Endothelial cell of umbilical vein (primary cell): ENCODE data around the gene PAQR4. TPM values are rescaled to one million over a fixed set of nuclear protein-coding genes. Genes with fewer than 3 reads are reported as not detected.

Experiments used
- BruUV-seq: library from RNA; stranded (reverse); fragments of 400-500 nt; replicated peaks from 2 replicates; lab custom pipeline; 2021; lab: Mats Ljungman, UMichigan
- CTCF ChIA-PET: fragments of 300-600, 350-600 bp; sonication (Branson Sonifier 250); formaldehyde crosslinking; loops from one replicate; lab custom pipeline; 2021; ENCODE audit warnings: antibody characterized with exemption, inconsistent platforms; lab: Charles Lee
- POLR2A ChIA-PET: fragments of 300-600, 350-600 bp; sonication (Branson Sonifier 250); formaldehyde crosslinking; loops from one replicate; lab custom pipeline; 2021; ENCODE audit warnings: antibody characterized with exemption, inconsistent platforms; lab: Charles Lee
- DNase-seq: peaks from one replicate; pipeline ENCODE4 v3.0.0-alpha.2; 2011; ENCODE audit warnings: low read depth, low spot score
- FAIRE-seq: peaks from 2 replicates; lab custom pipeline; 2011; peaks lifted over from hg19 to GRCh38; lab: Jason Lieb, UNC
- H2AFZ ChIP-seq: 2 replicates; pipeline ENCODE4 v1.6.0; 2012; ENCODE audit warnings: low read depth, low read length, control low read depth, inconsistent platforms
- H3K27ac ChIP-seq: 2 replicates; pipeline ENCODE4 v1.5.1; 2011; ENCODE audit warnings: low read depth, mild to moderate bottlenecking, control low read depth, low read length, moderate library complexity; ENCODE audit not compliant: insufficient read depth
- H3K27me3 ChIP-seq, 2 experiments: 2 replicates each; pipeline versions ENCODE4 v1.6.0 to v1.6.1; 2011; ENCODE audit warnings: low read length in 2 of 2, mixed read lengths in 1 of 2; ENCODE audit not compliant: control insufficient read depth in 2 of 2, insufficient read depth in 2 of 2
- H3K36me3 ChIP-seq, 2 experiments: 2 replicates in 1 of 2; 3 replicates in 1 of 2; pipeline ENCODE4 v1.5.1; 2011; ENCODE audit warnings: low read length in 2 of 2, mild to moderate bottlenecking in 1 of 2, moderate library complexity in 1 of 2; ENCODE audit not compliant: control insufficient read depth in 2 of 2, insufficient read depth in 2 of 2; ENCODE audit errors: extremely low read depth in 1 of 2
- H3K4me1 ChIP-seq: 3 replicates; pipeline ENCODE4 v1.5.1; 2011; ENCODE audit warnings: mild to moderate bottlenecking, low read length; ENCODE audit not compliant: control insufficient read depth, insufficient read depth; ENCODE audit errors: extremely low read depth
- H3K4me2 ChIP-seq: 2 replicates; pipeline ENCODE4 v1.6.1; 2011; ENCODE audit warnings: low read length, control low read depth, mixed read lengths; ENCODE audit not compliant: insufficient read depth
- H3K4me3 ChIP-seq, 3 experiments: fragments of 200-600 bp in 1 of 3; sonication (generic), shearing (Covaris generic) in 1 of 3; replicated peaks in 1 of 3; 2 replicates each; pipeline ENCODE4 v1.5.1; 2011 to 2016; ENCODE audit warnings: control low read depth in 3 of 3, low read length in 3 of 3, mild to moderate bottlenecking in 2 of 3, inconsistent platforms in 1 of 3, low read depth in 1 of 3, moderate library complexity in 1 of 3; ENCODE audit not compliant: insufficient read depth in 1 of 3
- H3K79me2 ChIP-seq: 2 replicates; pipeline ENCODE4 v1.6.0; 2012; ENCODE audit warnings: low read length, inconsistent platforms; ENCODE audit not compliant: control insufficient read depth, insufficient read depth
- H3K9ac ChIP-seq: replicated peaks from 2 replicates; pipeline ENCODE3; 2011; ENCODE audit warnings: low read length, control low read depth; ENCODE audit not compliant: insufficient read depth; ENCODE audit errors: extremely low read depth
- H3K9me1 ChIP-seq: replicated peaks from 3 replicates; pipeline ENCODE4 v1.6.0; 2011; ENCODE audit warnings: mild to moderate bottlenecking, low read length; ENCODE audit not compliant: control insufficient read depth, insufficient read depth; ENCODE audit errors: extremely low read depth
- H3K9me3 ChIP-seq: replicated peaks from 2 replicates; pipeline ENCODE4 v1.5.1; 2012; ENCODE audit warnings: low read length, inconsistent platforms; ENCODE audit not compliant: control insufficient read depth, insufficient read depth
- H4K20me1 ChIP-seq: replicated peaks from 2 replicates; pipeline ENCODE3; 2011; ENCODE audit warnings: mild to moderate bottlenecking, low read length; ENCODE audit not compliant: control insufficient read depth, insufficient read depth; ENCODE audit errors: extremely low read depth
- EZH2 ChIP-seq: IDR thresholded peaks from 2 replicates; pipeline ENCODE4 v1.6.1; 2012; ENCODE audit warnings: borderline replicate concordance, low read depth, mild to moderate bottlenecking, moderate library complexity, low read length, inconsistent platforms; ENCODE audit not compliant: severe bottlenecking
- FOS ChIP-seq: IDR thresholded peaks from 2 replicates; pipeline ENCODE4 v1.6.1; 2011; ENCODE audit warnings: mild to moderate bottlenecking, low read length, moderate library complexity, borderline replicate concordance; ENCODE audit not compliant: insufficient read depth
- GATA2 ChIP-seq: IDR thresholded peaks from 2 replicates; pipeline ENCODE4 v1.7.0; 2011; ENCODE audit warnings: low read depth, mild to moderate bottlenecking, moderate library complexity, mixed read lengths, low read length; ENCODE audit not compliant: insufficient read length, insufficient read depth
- JUN ChIP-seq: IDR thresholded peaks from 2 replicates; pipeline ENCODE4 v1.6.1; 2011; ENCODE audit warnings: borderline replicate concordance, low read depth; ENCODE audit not compliant: insufficient read length, insufficient read depth
- MYC ChIP-seq: IDR thresholded peaks from one replicate; pipeline ENCODE4 v1.6.1; 2011; ENCODE audit warnings: mild to moderate bottlenecking, low read depth, low read length
- POLR2A ChIP-seq: IDR thresholded peaks from 2 replicates; pipeline ENCODE4 v1.6.1; 2012; ENCODE audit warnings: low read depth, mild to moderate bottlenecking, control low read depth, low read length
- POLR2AphosphoS5 ChIP-seq: IDR thresholded peaks from 2 replicates; pipeline ENCODE4 v1.6.1; 2012; ENCODE audit warnings: low read depth, mild to moderate bottlenecking, control low read depth, low read length, moderate library complexity; ENCODE audit not compliant: insufficient read depth
- dilution Hi-C: fragments of 300-500 bp; cut with MboI; formaldehyde crosslinking; loops from one replicate; pipeline ENCODE4 v1.15.0; 2019; ENCODE audit warnings: low sequenced_read_pairs; ENCODE audit not compliant: extremely low pct_ligation_motif_present
- intact Hi-C: fragments of 100-400 bp; cut with micrococcal nuclease; formaldehyde crosslinking; loops from one replicate; pipeline ENCODE4 v1.10.0; 2022
- polyA plus RNA-seq, 4 experiments: library from polyadenylated mRNA; depleted of rRNA in 3 of 4; stranded (reverse) in 3 of 4; unstranded in 1 of 4; fragments of >200 nt; gene quantifications; 2 replicates each; pipeline versions ENCODE4 v1.2.1 to v1.2.3, GENCODE V29; 2011 to 2012; ENCODE audit warnings: missing spikeins in 1 of 4
- total RNA-seq: library from RNA; stranded (reverse); gene quantifications from 2 replicates; pipeline ENCODE4 v1.2.3, GENCODE V29; 2021
- TF ChIP-seq, protein P1 (sequence below): IDR thresholded peaks from 2 replicates; pipeline ENCODE4 v1.6.1; 2011; ENCODE audit not compliant: insufficient read depth, insufficient read length
- TF ChIP-seq, protein P2 (sequence below), 2 donors: IDR thresholded peaks; 1 replicate in 1 of 2; 2 replicates in 1 of 2; pipeline ENCODE4 v1.5.1; 2011; ENCODE audit warnings: low read length in 2 of 2, mild to moderate bottlenecking in 2 of 2, moderate library complexity in 2 of 2, control low read depth in 1 of 2, inconsistent platforms in 1 of 2, low read depth in 1 of 2; ENCODE audit not compliant: insufficient read depth in 1 of 2; ENCODE audit errors: extremely low read depth in 1 of 2

PAQR4 gene
- total and polyA plus RNA-seq, 2 donors (not counting 3 experiments of a cell fraction or from before 2014, with no cell fraction given), result 23.8 to 31.2 TPM

DNA sequence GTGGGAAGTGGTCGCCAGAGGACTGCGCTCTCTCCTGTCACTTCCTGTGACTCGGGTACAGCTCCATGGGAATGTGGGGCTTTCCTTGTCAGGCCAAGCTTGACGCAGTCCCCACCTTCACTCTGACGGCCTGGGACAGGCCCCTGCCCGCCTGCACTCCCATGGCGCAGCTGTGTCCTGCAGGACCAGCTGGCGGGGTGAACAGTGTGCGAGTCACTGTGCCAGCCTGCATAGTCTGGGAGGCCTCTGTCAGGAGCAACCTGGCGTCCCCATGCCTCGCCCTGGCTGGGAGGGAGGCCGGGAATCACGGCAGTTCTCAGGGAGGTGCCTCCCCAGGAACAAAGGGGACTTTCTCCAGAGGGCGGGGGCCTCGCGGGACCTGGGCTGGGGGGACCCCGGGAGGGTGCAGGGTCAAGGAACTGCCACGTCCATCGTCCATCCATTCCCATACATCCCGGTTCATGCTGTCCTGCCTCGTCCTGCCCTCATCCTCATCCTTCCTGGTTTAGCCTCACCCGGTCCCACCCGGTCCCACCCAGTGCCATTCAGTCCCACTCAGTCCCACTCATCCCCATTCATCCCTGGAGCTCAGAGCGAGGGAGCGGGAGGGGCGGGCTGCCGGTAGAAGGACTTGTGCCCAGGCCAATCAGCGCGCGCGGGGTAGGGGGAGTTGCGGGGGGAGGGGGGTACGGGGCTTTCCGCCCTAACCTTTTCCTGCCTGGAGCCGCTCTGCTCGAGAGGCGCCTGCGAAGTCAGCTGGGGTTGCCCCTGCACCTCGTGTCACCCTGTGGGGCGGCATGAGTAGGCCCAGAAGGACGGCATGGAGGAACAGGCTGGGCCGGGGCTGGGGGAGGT lies 44.0 kb upstream of the PAQR4 start:
- Histone ChIP-seq H3K4me1 (peaks cover 2% of the 10 kb centered on the region), H3K36me3 (peaks cover 2 to 4% of the 10 kb centered on the region in 2 experiments), H3K27me3 (no peaks in the 10 kb centered on the region), H3K4me2 (no peak overlapping the region), H3K9ac (no peak overlapping the region), H3K9me1 (no peaks in the 10 kb centered on the region), H3K79me2 (peaks cover 2% of the 10 kb centered on the region), H2AFZ (no peak overlapping the region), H3K9me3 (no peaks in the 10 kb centered on the region), H3K27ac (no peak overlapping the region), H4K20me1 (no peaks in the 10 kb centered on the region), H3K4me3 (no peak overlapping the region)
- intact Hi-C loops, result no loop called here
- ChIA-PET CTCF (interaction anchor here (0.6 to 2.2 kb wide), 2 partner anchors 9 to 185 kb away, joined by 3 to 24 read pairs; no protein-coding TSS in a partner anchor), POLR2A (no interaction called here)
- TF ChIP-seq, protein P1, sequence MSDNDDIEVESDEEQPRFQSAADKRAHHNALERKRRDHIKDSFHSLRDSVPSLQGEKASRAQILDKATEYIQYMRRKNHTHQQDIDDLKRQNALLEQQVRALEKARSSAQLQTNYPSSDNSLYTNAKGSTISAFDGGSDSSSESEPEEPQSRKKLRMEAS, result no peak
- TF ChIP-seq POLR2A (no peak), GATA2 (no peak), FOS (no peak)
- FAIRE-seq (no peak), DNase-seq (no peak)
- dilution Hi-C loops, result no loop called here
- BruUV-seq, result no TSS peak

DNA sequence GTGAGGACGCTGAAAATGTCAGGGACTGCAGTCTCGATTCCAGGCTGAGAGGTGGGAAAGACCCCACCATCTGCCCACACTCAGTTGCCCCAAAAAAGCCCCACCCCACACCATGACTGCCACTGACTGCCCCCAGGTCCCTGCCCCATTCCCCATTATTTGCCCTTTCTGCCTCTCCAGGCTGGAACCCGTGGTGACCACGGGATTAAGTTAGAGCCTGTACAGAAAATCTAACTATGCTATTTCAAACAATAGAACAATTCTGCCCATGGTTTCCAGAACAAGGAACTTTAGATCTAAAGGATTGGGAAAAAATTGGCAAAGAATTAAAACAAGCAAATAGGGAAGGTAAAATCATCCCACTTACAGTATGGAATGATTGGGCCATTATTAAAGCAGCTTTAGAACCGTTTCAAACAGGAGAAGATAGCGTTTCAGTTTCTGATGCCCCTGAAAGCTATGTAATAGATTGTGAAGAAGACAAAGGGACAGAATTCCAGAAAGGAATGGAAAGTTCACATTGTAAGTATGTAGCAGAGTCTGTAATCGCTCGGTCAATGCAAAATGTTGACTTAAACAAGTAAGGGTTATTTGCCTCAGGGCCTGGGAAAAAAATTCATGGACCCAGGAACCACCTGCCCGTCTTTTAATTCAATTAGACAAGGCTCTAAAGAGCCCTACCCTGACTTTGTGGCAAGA lies 43.0 kb upstream of the PAQR4 start:
- Histone ChIP-seq H3K4me1 (peaks cover 2% of the 10 kb centered on the region), H4K20me1 (no peaks in the 10 kb centered on the region), H3K27me3 (no peaks in the 10 kb centered on the region), H3K27ac (no peak overlapping the region), H3K4me2 (no peak overlapping the region), H3K9me3 (no peaks in the 10 kb centered on the region), H3K36me3 (peaks cover 2 to 8% of the 10 kb centered on the region in 2 experiments), H3K9me1 (no peaks in the 10 kb centered on the region), H3K9ac (no peak overlapping the region), H3K4me3 (no peak overlapping the region), H3K79me2 (peaks cover 2% of the 10 kb centered on the region), H2AFZ (no peak overlapping the region)
- BruUV-seq, result no TSS peak
- dilution Hi-C loops (no loop called here), intact Hi-C loops (no loop called here)
- FAIRE-seq (no peak), DNase-seq (no peak)
- ChIA-PET POLR2A (no interaction called here), CTCF (interaction anchor here (0.6 to 2.2 kb wide), 19 partner anchors 10 to 186 kb away, joined by 3 to 36 read pairs (median 12); partner anchors contain the start of genes FLYWCH1 and FLYWCH2)
- TF ChIP-seq JUN (no peak), MYC (no peak), POLR2AphosphoS5 (no peak), POLR2A (no peak), EZH2 (no peak), FOS (no peak), GATA2 (no peak)
- TF ChIP-seq, protein P2, sequence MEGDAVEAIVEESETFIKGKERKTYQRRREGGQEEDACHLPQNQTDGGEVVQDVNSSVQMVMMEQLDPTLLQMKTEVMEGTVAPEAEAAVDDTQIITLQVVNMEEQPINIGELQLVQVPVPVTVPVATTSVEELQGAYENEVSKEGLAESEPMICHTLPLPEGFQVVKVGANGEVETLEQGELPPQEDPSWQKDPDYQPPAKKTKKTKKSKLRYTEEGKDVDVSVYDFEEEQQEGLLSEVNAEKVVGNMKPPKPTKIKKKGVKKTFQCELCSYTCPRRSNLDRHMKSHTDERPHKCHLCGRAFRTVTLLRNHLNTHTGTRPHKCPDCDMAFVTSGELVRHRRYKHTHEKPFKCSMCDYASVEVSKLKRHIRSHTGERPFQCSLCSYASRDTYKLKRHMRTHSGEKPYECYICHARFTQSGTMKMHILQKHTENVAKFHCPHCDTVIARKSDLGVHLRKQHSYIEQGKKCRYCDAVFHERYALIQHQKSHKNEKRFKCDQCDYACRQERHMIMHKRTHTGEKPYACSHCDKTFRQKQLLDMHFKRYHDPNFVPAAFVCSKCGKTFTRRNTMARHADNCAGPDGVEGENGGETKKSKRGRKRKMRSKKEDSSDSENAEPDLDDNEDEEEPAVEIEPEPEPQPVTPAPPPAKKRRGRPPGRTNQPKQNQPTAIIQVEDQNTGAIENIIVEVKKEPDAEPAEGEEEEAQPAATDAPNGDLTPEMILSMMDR (IDR thresholded peaks at IDR 0.05; ENCODE audit: extremely low read depth in 1 of 2, insufficient read depth in 1 of 2, low read depth in 1 of 2, low read length in 2 of 2), result no peak
- TF ChIP-seq, protein P1, result no peak
